IPS-11a (cell line): ENCODE measurements around the gene CLDN17.

ENCODE experiments used
- H3K4me3 ChIP-seq: one replicate; pipeline ENCODE4 v1.5.1; 2013; ENCODE audit warnings: low read depth, low read length, control low read depth

CLDN17 gene

GRCh38 chr21:30126576-30126975, 40.0 kb downstream of the CLDN17 start:
- H3K4me3 ChIP-seq = no peak overlapping the region

GRCh38 chr21:30117631-30118030, 49.0 kb downstream of the CLDN17 start:
- no peak overlapping the region for H3K4me3 ChIP-seq

GRCh38 chr21:30116479-30116878, 50.1 kb downstream of the CLDN17 start:
- H3K4me3 ChIP-seq = no peak overlapping the region
